ENCODE data around the gene SLC25A12.
"Not testable (repeated sequence)": the region's sequence is repeated elsewhere in the genome, so short reads cannot be mapped to it uniquely, and the experiment has no call there.

Gene SLC25A12

GRCh38 chr2:171908235-171908634, 14.2 kb upstream of the SLC25A12 start:
- Mint-ChIP-seq H3K27ac (no peak overlapping the region), H3K4me1 (ENCODE audit: low read depth) (no peaks in the 10 kb centered on the region)

GRCh38 chr2:171902840-171903420, 8.9 kb upstream of the SLC25A12 start:
- Mint-ChIP-seq H3K4me1 (ENCODE audit: low read depth) (no peaks in the 10 kb centered on the region), H3K27ac (no peak overlapping the region), H3K9me3 (no peaks in the 10 kb centered on the region), H3K27me3 (peaks cover 6% of the 10 kb centered on the region), H3K4me3 (no peak overlapping the region), H3K36me3 (ENCODE audit: low read depth) (no peaks in the 10 kb centered on the region)

More at GRCh38 chr2:171908235-171908634, 14.2 kb upstream of the SLC25A12 start:
- H3K36me3 Mint-ChIP-seq (ENCODE audit: low read depth) = no peaks in the 10 kb centered on the region
- H3K27me3 Mint-ChIP-seq = peaks cover 6% of the 10 kb centered on the region
- H3K4me3 Mint-ChIP-seq = no peak overlapping the region
- H3K9me3 Mint-ChIP-seq = no peaks in the 10 kb centered on the region

- H3K27me3 Mint-ChIP-seq; H3K4me3 Mint-ChIP-seq; H3K27ac Mint-ChIP-seq; H3K4me1 Mint-ChIP-seq (ENCODE audit: low read depth); H3K9me3 Mint-ChIP-seq; H3K36me3 Mint-ChIP-seq (ENCODE audit: low read depth): not testable (repeated sequence)
Measured at GRCh38 chr2:171899623-171900282, 5.7 kb upstream of the SLC25A12 start.

GRCh38 chr2:171895786-171896185, 1.7 kb upstream of the SLC25A12 start:
- no peak overlapping the region for H3K4me3 Mint-ChIP-seq
- peaks cover 11% of the 10 kb centered on the region for H3K36me3 Mint-ChIP-seq (ENCODE audit: low read depth)
- H3K27ac Mint-ChIP-seq = no peak overlapping the region
- H3K9me3 Mint-ChIP-seq = no peaks in the 10 kb centered on the region
- H3K4me1 Mint-ChIP-seq (ENCODE audit: low read depth) = peaks cover 32% of the 10 kb centered on the region
- no peaks in the 10 kb centered on the region for H3K27me3 Mint-ChIP-seq

- H3K27me3 Mint-ChIP-seq = no peaks in the 10 kb centered on the region
- peak overlapping the region; percentile 97 for H3K4me3 Mint-ChIP-seq
- H3K36me3 Mint-ChIP-seq (ENCODE audit: low read depth) = peaks cover 22% of the 10 kb centered on the region
- no peaks in the 10 kb centered on the region for H3K9me3 Mint-ChIP-seq
- peaks cover 36% of the 10 kb centered on the region for H3K4me1 Mint-ChIP-seq (ENCODE audit: low read depth)
- peak overlapping the region; percentile 54 for H3K27ac Mint-ChIP-seq
Measured at GRCh38 chr2:171894612-171894947, 536 bp upstream of the SLC25A12 start.

GRCh38 chr2:171893196-171893823, 734 bp downstream of the SLC25A12 start:
- Mint-ChIP-seq H3K9me3 (no peaks in the 10 kb centered on the region), H3K4me1 (ENCODE audit: low read depth) (peaks cover 36% of the 10 kb centered on the region), H3K36me3 (ENCODE audit: low read depth) (peaks cover 29% of the 10 kb centered on the region), H3K4me3 (peak overlapping the region; percentile 97), H3K27me3 (no peaks in the 10 kb centered on the region), H3K27ac (peak overlapping the region; percentile 92)

- H3K36me3 Mint-ChIP-seq (ENCODE audit: low read depth) = peaks cover 45% of the 10 kb centered on the region
- no peaks in the 10 kb centered on the region for H3K9me3 Mint-ChIP-seq
- H3K27ac Mint-ChIP-seq = no peak overlapping the region
- no peaks in the 10 kb centered on the region for H3K27me3 Mint-ChIP-seq
- H3K4me1 Mint-ChIP-seq (ENCODE audit: low read depth) = peaks cover 38% of the 10 kb centered on the region
- H3K4me3 Mint-ChIP-seq = no peak overlapping the region
Measured at GRCh38 chr2:171889808-171890207, 4.2 kb downstream of the SLC25A12 start.

GRCh38 chr2:171889333-171889732, 4.7 kb downstream of the SLC25A12 start:
- peaks cover 34% of the 10 kb centered on the region for H3K4me1 Mint-ChIP-seq (ENCODE audit: low read depth)
- no peak overlapping the region for H3K4me3 Mint-ChIP-seq
- H3K27me3 Mint-ChIP-seq = no peaks in the 10 kb centered on the region
- H3K9me3 Mint-ChIP-seq = no peaks in the 10 kb centered on the region
- peaks cover 45% of the 10 kb centered on the region for H3K36me3 Mint-ChIP-seq (ENCODE audit: low read depth)
- no peak overlapping the region for H3K27ac Mint-ChIP-seq

- peaks cover 23% of the 10 kb centered on the region for H3K36me3 Mint-ChIP-seq (ENCODE audit: low read depth)
- H3K27ac Mint-ChIP-seq = no peak overlapping the region
- peaks cover 38% of the 10 kb centered on the region for H3K4me1 Mint-ChIP-seq (ENCODE audit: low read depth)
- H3K9me3 Mint-ChIP-seq = no peaks in the 10 kb centered on the region
- H3K4me3 Mint-ChIP-seq = no peak overlapping the region
- no peaks in the 10 kb centered on the region for H3K27me3 Mint-ChIP-seq
Measured at GRCh38 chr2:171883275-171883893, 10.7 kb downstream of the SLC25A12 start.

- Mint-ChIP-seq H3K27me3 (no peaks in the 10 kb centered on the region), H3K4me1 (ENCODE audit: low read depth) (peaks cover 44% of the 10 kb centered on the region), H3K36me3 (ENCODE audit: low read depth) (peaks cover 14% of the 10 kb centered on the region), H3K9me3 (no peaks in the 10 kb centered on the region), H3K27ac (peak overlapping the region; percentile 43), H3K4me3 (no peak overlapping the region)
Measured at GRCh38 chr2:171882089-171882769, 11.8 kb downstream of the SLC25A12 start.

GRCh38 chr2:171880774-171881173, 13.3 kb downstream of the SLC25A12 start:
- Mint-ChIP-seq H3K9me3 (no peaks in the 10 kb centered on the region), H3K27ac (no peak overlapping the region), H3K4me3 (no peak overlapping the region), H3K27me3 (no peaks in the 10 kb centered on the region), H3K36me3 (ENCODE audit: low read depth) (peaks cover 13% of the 10 kb centered on the region), H3K4me1 (ENCODE audit: low read depth) (peaks cover 47% of the 10 kb centered on the region)

- H3K27me3 Mint-ChIP-seq = no peaks in the 10 kb centered on the region
- H3K27ac Mint-ChIP-seq = no peak overlapping the region
- H3K36me3 Mint-ChIP-seq (ENCODE audit: low read depth) = peaks cover 18% of the 10 kb centered on the region
- peaks cover 3% of the 10 kb centered on the region for H3K9me3 Mint-ChIP-seq
- no peak overlapping the region for H3K4me3 Mint-ChIP-seq
- peaks cover 46% of the 10 kb centered on the region for H3K4me1 Mint-ChIP-seq (ENCODE audit: low read depth)
Measured at GRCh38 chr2:171879865-171880264, 14.2 kb downstream of the SLC25A12 start.

GRCh38 chr2:171878481-171878993, 15.5 kb downstream of the SLC25A12 start:
- H3K9me3 Mint-ChIP-seq = peaks cover 3% of the 10 kb centered on the region
- H3K36me3 Mint-ChIP-seq (ENCODE audit: low read depth) = peaks cover 25% of the 10 kb centered on the region
- H3K4me1 Mint-ChIP-seq (ENCODE audit: low read depth) = peaks cover 43% of the 10 kb centered on the region
- H3K27me3 Mint-ChIP-seq = no peaks in the 10 kb centered on the region
- H3K4me3 Mint-ChIP-seq = no peak overlapping the region
- H3K27ac Mint-ChIP-seq = no peak overlapping the region

GRCh38 chr2:171874963-171875362, 19.1 kb downstream of the SLC25A12 start:
- no peak overlapping the region for H3K27ac Mint-ChIP-seq
- H3K4me1 Mint-ChIP-seq (ENCODE audit: low read depth) = peaks cover 23% of the 10 kb centered on the region
- no peaks in the 10 kb centered on the region for H3K27me3 Mint-ChIP-seq
- peaks cover 3% of the 10 kb centered on the region for H3K9me3 Mint-ChIP-seq
- no peak overlapping the region for H3K4me3 Mint-ChIP-seq
- H3K36me3 Mint-ChIP-seq (ENCODE audit: low read depth) = peaks cover 41% of the 10 kb centered on the region

GRCh38 chr2:171874517-171874916, 19.5 kb downstream of the SLC25A12 start:
- Mint-ChIP-seq H3K27ac (no peak overlapping the region), H3K36me3 (ENCODE audit: low read depth) (peaks cover 43% of the 10 kb centered on the region), H3K9me3 (peaks cover 3% of the 10 kb centered on the region), H3K27me3 (no peaks in the 10 kb centered on the region), H3K4me1 (ENCODE audit: low read depth) (peaks cover 20% of the 10 kb centered on the region), H3K4me3 (no peak overlapping the region)

Measured in stimulated activated naive CD8-positive, alpha-beta T cell treated with anti-CD3 and anti-CD28 coated beads, Interleukin-15, Interleukin-2, amounts not matched to agents 100 ng/mL and 50 ng/mL, for 24 hours (primary cell).